IPS-18a (cell line): Measurements from ENCODE around the gene DROSHA.
"Not testable (repeated sequence)": the region's sequence is repeated elsewhere in the genome, so short reads cannot be mapped to it uniquely, and the experiment has no call there.

ENCODE experiments used
- H3K27ac ChIP-seq: one replicate; pipeline ENCODE4 v1.5.1; 2013; ENCODE audit warnings: low read length
- H3K27me3 ChIP-seq: one replicate; pipeline ENCODE4 v1.6.1; 2013; ENCODE audit warnings: mild to moderate bottlenecking, low read length; ENCODE audit not compliant: control insufficient read depth, insufficient read depth
- H3K36me3 ChIP-seq: one replicate; pipeline ENCODE4 v1.6.1; 2013; ENCODE audit warnings: low read depth, low read length; ENCODE audit not compliant: control insufficient read depth
- H3K4me1 ChIP-seq: one replicate; pipeline ENCODE4 v1.6.1; 2013; ENCODE audit warnings: low read depth, low read length; ENCODE audit not compliant: control insufficient read depth
- H3K4me3 ChIP-seq: one replicate; pipeline ENCODE4 v1.5.1; 2013; ENCODE audit warnings: low read length
- H3K9ac ChIP-seq: one replicate; pipeline ENCODE4 v1.6.1; 2013; ENCODE audit warnings: mild to moderate bottlenecking, low read length, moderate library complexity
- H3K9me3 ChIP-seq: one replicate; pipeline ENCODE4 v1.6.1; 2013; ENCODE audit warnings: low read depth, low read length; ENCODE audit not compliant: control insufficient read depth

DROSHA gene

DNA sequence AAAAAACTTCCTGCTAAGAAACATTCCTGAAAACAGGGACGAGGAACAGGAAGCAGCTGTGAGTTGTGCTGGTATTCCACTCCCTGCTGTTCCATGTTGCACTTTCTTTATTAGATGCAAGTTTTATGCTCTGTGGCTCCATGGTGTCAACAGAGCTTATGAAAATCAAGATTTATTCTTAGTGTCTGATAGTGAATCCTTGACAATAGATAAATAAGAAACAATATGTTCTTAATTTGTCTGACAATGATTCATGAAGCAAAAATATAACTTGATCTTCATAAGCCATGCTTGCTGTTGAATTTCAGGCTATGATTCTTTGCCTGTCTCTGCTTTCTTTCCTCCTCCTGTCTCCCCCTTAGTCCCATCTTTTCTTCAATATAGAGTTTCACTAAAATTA lies 119.6 kb downstream of the DROSHA start:
- Histone ChIP-seq H3K36me3 (peaks cover 32% of the 10 kb centered on the region), H3K27ac (no peak overlapping the region), H3K4me1 (no peaks in the 10 kb centered on the region), H3K4me3 (no peak overlapping the region), H3K27me3 (no peaks in the 10 kb centered on the region), H3K9me3 (no peaks in the 10 kb centered on the region), H3K9ac (no peak overlapping the region)

DNA sequence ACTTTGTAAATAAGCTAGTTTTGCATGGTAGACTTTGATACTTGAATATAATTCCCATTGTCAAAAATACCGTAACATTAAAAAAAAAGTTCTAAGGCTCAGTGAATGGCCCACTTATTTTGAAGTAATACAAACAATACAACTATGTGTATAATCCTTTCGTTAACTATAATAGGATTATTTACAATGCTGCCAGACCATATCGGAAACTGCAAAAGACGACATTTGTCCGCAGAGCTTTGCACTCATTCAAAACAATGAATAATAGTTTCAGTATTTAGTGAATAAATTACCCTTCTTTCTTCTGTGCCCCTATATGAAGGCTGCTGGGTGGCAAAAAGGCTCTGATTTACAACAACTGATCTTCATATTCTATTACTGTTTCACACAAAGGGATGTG lies 121.8 kb downstream of the DROSHA start:
- Histone ChIP-seq H3K9me3 (no peaks in the 10 kb centered on the region), H3K27me3 (no peaks in the 10 kb centered on the region), H3K4me1 (no peaks in the 10 kb centered on the region), H3K4me3 (no peak overlapping the region), H3K9ac (no peak overlapping the region), H3K36me3 (peaks cover 40% of the 10 kb centered on the region), H3K27ac (no peak overlapping the region)

DNA sequence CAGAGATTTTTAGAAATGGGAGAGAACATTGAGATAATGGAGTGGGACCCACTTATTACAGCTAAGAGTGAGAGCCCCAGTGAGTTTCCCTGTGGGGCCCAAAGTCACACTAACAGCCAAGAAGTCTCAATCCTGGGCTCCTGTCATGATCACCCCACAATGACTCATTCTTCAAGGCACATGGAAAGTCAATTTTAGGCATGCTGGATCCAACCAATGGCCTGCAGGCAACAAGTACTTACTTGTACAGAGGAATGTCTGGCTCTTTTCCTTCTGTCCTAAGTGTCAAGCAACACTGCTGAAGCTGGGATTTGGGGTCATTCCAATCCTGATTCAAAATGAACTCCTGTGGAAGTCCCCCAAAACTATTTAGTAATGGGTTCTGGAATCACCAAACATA lies 123.1 kb downstream of the DROSHA start:
- Histone ChIP-seq H3K27me3 (no peaks in the 10 kb centered on the region), H3K9ac (no peak overlapping the region), H3K4me3 (no peak overlapping the region), H3K27ac (no peak overlapping the region), H3K9me3 (no peaks in the 10 kb centered on the region), H3K4me1 (no peaks in the 10 kb centered on the region), H3K36me3 (peaks cover 47% of the 10 kb centered on the region)

DNA sequence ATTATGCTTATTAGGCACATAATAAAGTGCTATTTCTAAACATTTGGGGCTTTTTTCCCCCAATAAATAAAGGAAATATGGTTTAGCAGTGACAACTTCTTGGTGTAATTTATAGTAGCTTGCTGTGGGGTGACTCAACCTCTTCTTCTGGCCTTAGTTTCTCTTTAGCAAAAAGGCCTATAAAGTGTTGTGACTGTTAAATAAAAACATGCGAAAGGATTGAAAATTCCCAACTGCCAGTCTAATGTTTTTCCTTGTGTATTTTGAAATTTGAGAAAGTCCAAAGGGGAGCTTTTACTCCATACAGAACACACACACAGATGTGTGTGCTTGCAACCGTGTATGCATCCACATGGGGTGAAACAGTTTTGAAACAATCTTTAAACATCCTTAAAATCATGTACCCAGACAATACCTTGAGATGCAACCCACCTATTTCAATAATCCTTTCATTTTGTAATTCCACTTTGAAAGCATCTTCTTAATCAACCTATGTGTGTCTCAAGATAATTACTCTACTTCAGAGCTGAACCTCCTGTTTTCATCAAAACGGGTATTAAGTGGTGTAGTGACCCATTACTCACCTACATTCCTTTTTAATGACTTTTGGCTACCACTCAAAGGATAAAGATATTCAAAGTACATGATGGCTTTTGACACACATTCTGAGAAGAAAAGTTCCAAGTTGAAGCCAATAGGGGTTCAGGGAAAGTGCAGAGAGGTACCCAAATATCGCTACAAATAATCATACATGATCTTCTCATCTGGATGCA lies 123.8 kb downstream of the DROSHA start:
- H3K9ac ChIP-seq: no peak overlapping the region
- no peak overlapping the region for H3K27ac ChIP-seq
- H3K9me3 ChIP-seq: no peaks in the 10 kb centered on the region
- no peak overlapping the region for H3K4me3 ChIP-seq
- H3K4me1 ChIP-seq: no peaks in the 10 kb centered on the region
- H3K36me3 ChIP-seq: peaks cover 52% of the 10 kb centered on the region
- no peaks in the 10 kb centered on the region for H3K27me3 ChIP-seq

DNA sequence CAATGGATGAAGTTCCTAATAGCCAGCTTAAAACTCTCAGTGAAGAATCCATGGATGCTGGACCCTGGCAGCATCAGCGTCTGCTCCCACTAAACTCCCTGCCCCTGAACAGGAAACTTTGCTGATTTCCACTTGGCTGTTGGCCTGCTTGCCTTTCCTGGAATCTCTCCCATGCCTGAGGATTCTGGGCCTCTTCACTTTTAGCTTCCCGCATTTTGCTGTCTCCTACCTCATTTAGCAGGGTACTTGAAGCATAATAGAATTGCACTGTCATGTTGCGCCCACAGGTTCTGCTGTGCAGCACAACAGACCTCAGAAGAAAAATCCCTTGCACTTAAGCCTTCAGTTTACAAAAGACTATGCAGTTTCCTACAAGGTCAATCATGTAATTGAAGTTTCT lies 127.6 kb downstream of the DROSHA start:
- Histone ChIP-seq H3K36me3 (peaks cover 41% of the 10 kb centered on the region), H3K4me3 (no peak overlapping the region)

DNA sequence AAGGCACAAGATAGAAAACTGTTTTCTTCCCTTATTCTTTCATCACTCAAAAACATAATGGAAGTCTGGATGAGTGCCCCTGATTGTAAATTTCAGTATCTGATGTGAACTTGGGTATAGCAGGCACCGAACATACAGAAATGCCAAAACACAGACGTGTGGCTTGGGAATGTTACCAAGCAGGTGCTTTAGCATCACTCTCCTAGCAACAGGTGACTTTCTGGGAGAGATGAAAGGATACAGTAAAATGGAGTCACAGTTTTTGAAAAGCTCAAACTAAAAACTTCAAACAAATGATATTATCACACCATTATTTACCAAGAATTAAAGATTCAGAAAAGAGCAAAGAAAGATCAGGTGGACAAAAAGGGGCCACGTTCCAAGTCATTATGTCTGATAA lies 130.2 kb downstream of the DROSHA start:
- Histone ChIP-seq H3K36me3 (peaks cover 19% of the 10 kb centered on the region), H3K27ac (no peak overlapping the region), H3K4me1 (peaks cover 5% of the 10 kb centered on the region)

More for the DNA sequence above, 127.6 kb downstream of the DROSHA start:
- no peak overlapping the region for H3K27ac ChIP-seq
- no peak overlapping the region for H3K9ac ChIP-seq
- H3K9me3 ChIP-seq: no peaks in the 10 kb centered on the region
- H3K4me1 ChIP-seq: no peaks in the 10 kb centered on the region
- no peaks in the 10 kb centered on the region for H3K27me3 ChIP-seq

DNA sequence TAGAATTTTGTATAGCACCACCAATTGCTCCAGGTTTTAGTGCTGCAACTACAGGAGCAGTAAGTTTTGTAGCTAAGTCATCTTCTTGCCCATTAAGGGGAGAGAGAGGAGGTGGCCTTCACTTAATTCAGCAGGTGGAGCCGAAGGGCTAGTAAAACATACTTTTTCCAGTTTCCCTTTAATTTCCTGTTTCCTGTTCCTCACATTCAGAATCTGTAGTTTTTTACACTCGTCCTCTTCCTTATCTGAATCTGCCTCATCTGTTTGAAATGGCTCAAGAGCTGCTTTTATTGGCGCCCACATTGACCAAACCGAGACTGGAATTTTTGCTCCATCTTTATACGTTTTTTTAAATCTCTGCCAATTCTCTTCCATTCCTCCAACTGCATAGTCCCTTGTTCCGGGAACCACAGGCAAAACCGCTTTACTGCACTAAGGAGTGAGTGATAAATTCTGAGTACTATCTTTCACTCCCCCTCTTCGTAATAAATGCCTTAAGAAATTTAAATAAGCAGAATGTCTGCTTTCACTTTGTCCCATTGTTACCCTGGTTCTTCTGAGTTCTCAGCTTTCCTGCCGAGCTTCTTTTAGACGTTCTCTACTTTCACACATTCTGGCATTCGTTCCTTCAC lies 133.9 kb downstream of the DROSHA start:
- no peaks in the 10 kb centered on the region for H3K9me3 ChIP-seq
- no peaks in the 10 kb centered on the region for H3K36me3 ChIP-seq
- H3K4me1 ChIP-seq: peaks cover 5% of the 10 kb centered on the region
- no peaks in the 10 kb centered on the region for H3K27me3 ChIP-seq
- H3K9ac ChIP-seq: no peak overlapping the region
- no peak overlapping the region for H3K27ac ChIP-seq
- no peak overlapping the region for H3K4me3 ChIP-seq

More for the DNA sequence above, 130.2 kb downstream of the DROSHA start:
- Histone ChIP-seq H3K9ac (no peak overlapping the region), H3K27me3 (no peaks in the 10 kb centered on the region), H3K4me3 (no peak overlapping the region), H3K9me3 (no peaks in the 10 kb centered on the region)

DNA sequence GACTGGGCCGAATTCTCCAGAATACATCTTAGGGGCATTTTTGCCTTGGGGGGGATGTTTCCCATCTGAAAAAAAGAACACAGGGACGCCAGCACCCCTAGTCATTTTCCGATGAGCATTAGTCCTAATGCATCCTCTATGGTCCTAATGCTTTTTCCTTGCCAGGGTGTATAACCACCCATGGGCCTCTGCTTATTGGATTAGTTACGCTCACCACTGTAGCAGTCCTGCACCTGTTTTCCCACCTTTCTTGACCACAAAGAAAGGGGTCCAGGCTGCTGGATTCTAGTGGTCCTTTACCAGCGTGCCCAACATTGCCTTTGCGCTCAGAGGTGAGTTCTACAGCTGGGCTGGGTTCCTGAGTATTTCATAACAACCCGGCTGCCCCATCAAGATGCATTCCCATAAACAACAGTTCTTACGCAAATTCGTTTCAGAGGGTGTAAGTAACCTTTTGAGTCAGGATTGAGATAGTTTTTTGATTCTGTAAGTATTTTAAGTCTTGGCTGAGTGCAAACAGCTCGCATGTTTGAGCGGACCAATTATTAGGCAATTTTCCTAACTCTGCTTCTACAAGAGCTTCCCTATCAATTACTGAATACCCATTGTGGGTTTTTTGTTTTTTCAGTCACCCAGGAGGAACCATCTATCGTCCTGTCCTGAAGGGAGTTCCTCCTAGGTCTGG lies 135.1 kb downstream of the DROSHA start:
- Histone ChIP-seq H3K4me1 (peaks cover 5% of the 10 kb centered on the region), H3K36me3 (no peaks in the 10 kb centered on the region), H3K9me3 (no peaks in the 10 kb centered on the region), H3K4me3 (no peak overlapping the region), H3K9ac (no peak overlapping the region), H3K27ac (no peak overlapping the region), H3K27me3 (no peaks in the 10 kb centered on the region)

DNA sequence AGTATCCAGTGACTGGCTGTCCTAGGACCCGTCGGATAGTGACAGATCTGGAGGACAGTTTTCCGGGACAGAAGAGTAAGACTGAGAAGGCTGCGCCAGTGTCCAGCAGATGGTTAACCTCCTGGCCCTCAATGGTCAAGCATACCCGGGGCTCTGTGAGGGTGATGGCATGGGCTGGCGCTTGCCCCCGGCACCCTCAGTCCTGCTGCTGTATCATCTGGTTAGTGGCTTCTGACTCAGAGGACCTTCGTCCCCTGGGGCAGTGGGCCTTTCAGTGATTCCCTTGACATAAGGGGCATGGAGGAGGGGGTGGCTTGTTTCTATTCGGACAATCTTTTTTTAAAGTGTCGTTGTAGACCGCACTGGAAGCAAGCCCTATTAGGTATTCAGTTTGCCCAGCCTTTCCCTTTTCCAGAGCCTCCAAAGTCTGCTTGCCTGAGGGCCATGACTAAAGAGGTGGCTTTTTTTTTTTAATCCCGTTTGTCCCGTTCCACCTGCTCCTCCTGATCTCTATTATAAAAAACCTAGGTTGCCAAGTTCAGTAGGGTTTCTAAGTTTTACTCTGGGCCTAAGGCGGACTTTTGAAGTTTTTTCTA lies 136.3 kb downstream of the DROSHA start:
- not testable (repeated sequence) for H3K9ac ChIP-seq, H3K27me3 ChIP-seq, H3K4me1 ChIP-seq, H3K27ac ChIP-seq, H3K9me3 ChIP-seq, H3K4me3 ChIP-seq, H3K36me3 ChIP-seq

DNA sequence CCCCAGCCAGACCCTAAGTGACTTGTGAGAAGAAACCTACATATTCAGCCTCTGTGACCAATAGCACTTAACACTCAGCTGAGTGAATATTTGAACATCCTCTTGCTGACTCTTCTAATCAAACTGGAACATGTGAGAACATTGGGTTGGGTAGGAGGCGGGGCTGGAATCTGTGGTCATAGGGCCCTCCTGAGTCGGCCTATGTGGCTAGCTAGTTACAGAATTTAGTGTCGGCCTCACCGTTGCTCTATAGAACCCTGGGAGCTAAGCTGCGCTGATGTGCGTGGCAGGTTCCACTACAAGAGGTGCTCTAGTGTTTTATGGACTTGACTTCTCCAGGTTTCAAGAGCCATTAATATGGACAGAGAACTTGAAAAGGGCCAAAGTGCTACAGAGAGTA lies 138.8 kb downstream of the DROSHA start:
- no peak overlapping the region for H3K4me3 ChIP-seq
- no peaks in the 10 kb centered on the region for H3K9me3 ChIP-seq
- no peaks in the 10 kb centered on the region for H3K36me3 ChIP-seq
- H3K4me1 ChIP-seq: peaks cover 3% of the 10 kb centered on the region
- no peaks in the 10 kb centered on the region for H3K27me3 ChIP-seq
- H3K27ac ChIP-seq: no peak overlapping the region
- H3K9ac ChIP-seq: no peak overlapping the region

DNA sequence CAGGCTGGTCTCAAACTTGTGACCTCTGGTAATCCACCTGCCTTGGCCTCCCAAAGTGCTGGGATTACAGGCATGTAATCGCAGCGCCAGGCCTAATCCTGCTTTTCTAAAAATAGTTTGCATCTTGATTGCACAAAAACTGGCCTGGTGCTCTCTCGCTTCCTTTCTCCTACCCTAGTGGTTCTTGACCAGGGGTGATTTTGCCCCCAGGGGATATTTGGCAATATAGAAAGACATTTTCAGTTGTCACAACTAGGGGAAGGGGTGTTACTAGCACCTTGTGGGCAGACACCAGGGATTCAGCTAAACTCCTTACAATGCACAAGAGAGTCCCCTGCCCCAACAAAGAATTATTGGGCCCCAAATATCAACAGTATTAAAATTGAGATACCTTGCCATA lies 139.8 kb downstream of the DROSHA start:
- Histone ChIP-seq H3K9me3 (no peaks in the 10 kb centered on the region), H3K27me3 (no peaks in the 10 kb centered on the region), H3K4me3 (no peak overlapping the region), H3K9ac (no peak overlapping the region), H3K4me1 (no peaks in the 10 kb centered on the region), H3K27ac (no peak overlapping the region), H3K36me3 (no peaks in the 10 kb centered on the region)
